Measurements from ENCODE around the gene VSTM4.

VSTM4 gene

DNA sequence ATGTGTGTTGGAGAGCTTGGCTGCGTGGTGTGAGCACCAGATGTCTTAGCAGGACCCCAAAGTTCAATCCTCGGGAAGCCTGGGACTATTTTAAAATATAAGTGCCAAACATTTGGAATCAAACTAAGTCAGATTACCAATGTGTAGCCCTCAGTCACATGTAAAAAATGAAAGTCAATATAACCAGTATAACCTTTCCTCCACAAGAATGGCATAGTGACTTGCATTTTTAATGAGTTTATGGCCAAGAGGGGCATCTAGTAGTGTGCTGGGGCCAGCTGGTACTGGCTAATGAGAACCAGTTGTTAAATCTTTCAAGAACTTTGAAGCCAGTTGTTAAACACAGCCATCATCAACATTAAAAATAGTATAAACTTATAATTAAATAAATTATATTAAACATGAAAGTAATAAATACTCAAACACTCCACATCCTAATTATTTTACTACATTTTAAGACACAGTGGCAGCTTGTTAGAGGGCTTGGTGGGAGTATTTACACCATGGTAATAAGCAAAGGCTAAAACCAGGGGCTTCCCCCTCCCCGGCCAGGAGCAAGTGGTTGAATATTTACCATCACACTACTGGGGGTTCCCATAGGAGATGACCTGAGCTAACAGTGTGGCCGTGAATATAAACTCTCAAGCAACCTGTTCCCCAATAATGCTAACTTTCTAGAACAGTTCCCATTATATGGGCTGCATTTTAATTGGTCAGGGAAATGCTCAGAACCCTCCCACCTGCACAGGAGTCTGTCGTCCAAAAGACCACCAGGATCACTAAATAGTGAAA is 26.4 kb upstream of the VSTM4 start:
- DNase-seq (ENCODE audit: low read depth, low spot score) = no peak

DNA sequence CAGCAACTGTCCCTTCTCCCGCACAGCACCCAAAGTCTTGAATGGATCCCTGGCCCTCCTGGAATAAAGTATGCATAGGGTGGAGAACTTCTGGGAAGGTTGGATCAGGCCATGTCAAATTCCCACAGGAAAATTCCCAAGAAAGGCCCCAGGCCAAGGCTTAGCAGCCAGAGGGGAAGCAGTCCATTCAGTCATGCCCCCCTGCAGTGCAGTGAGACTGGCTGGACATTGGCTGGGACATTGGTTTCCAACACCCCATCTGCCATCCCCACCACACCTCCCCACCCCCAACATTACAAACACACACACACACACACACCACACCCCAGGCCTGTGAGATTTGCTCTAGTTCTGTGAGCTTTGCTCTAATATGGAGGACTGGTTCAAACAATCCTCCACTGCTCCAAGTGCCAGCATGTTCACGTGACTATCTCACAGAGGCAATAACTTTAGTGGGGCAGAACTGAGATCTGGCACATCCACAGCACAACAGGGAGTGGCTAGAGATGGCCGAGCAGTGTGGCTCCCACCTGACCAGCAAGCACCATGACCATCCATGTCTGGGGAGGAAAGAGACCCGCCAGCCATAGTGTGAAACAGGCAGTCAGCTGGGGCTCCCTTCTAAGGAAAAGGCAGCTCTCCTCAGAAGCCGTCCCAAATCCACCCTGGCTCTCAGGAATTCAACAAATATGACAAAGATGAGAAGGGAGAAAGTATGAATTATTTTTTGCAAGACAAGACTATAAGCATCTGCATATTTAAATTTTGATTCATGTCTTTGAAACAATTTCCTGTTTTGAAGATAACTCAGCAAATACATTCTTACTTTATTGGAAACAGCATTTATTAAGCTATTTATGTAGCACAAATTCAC is 25.2 kb upstream of the VSTM4 start:
- no peak for DNase-seq (ENCODE audit: low read depth, low spot score)

DNA sequence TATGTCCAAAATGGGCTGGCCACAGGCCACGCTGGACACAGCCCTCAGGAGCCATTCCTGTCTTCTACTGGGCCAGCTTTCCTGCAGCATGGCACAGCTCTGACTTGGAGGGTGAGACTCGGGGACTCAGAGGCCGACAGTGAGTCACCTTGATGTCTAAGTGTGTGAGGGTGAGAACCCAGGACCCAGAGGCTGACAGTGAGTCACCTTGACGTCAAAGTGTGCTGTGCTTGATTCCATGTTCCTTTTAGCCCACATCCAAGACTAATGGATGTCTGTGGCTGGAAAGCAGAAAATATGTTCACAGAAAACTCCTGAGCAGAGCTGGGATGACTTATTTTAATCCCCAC is 24.5 kb upstream of the VSTM4 start:
- no peak for DNase-seq (ENCODE audit: low read depth, low spot score)

DNA sequence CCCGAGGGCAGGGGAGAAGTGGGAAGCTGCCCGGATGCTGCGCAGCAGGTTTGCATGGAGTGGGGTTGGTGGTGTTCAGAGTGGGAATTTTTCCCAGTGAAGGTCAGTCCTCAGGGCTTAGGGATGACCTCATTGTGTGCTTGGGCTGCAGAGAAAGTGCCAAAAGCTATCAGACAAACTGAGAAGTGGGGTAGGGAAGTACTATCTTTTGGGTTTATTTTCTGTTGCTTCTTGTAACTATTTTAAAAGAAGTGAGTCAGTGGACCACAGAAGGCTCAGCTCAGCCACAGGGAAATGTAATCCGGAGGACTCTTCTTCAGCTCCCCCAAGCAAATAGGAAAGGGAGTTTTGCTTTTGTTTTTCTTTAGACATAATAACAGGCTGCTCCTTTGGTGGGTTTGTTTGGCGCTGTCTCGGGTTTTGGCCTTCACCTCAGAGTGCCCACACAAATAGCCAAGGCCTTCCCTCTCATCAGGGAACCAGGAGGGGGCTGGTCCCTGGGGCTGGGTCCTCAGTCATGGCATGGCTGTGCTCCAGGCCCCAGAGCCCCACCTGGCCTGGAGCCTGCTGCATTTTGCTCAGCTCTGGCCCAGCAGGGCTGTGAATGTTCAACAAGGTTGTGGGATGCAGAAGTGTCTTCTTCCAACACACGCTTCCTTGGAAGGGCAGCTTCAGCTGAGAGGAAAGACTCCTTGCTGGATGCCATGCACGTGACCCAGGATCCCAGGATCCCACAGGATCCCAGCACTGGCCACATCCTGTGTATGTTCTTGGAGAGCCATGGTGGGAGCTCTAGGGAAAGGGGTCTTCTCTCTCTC is 23.9 kb upstream of the VSTM4 start:
- no peak for DNase-seq (ENCODE audit: low read depth, low spot score)

DNA sequence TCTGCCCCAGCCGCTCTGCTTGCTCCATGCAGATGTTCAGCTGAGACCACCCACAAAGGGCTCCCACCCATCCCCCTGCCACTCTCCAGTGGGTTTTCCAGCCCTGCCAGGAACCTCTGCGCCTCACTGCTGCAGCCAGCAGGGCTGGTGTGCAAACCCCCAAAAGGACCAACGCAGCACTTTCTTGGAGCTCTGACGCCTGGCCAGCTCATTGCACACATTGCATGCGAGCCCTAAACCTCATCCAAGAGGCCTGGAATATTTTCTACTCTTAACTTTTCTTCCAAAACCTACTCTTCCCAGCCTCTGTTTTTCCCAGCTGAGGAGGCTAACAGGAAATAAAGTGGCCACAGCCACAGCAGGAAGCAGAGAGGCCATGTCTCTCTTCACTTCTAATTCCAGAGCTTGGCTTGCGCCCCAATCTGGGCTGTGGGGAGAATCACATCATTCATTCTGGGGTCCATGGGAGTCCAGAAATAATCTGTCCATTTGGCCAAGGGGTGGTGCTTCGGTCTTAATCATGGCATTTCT is 23.1 kb upstream of the VSTM4 start:
- DNase-seq (ENCODE audit: low read depth, low spot score) = no peak

DNA sequence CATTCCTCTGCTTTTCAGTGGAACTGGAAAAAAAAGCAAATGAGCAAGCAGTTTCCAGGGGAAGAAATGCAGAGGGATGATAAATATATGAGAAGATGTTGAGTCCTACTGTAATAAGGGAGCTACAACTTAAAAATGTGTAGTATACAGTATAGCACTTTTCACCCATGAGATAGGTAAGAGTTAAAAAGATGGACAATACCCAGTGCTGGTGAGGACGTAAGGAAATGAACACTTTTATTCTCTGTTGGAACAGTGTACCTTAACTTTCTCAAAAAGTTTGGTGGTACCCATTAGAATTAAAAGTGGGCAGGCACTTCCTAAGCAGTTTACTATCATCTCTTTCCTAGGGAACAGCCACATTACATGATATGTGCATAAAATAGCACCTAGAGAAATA is 21.2 kb upstream of the VSTM4 start:
- DNase-seq (ENCODE audit: low read depth, low spot score) = no peak

DNA sequence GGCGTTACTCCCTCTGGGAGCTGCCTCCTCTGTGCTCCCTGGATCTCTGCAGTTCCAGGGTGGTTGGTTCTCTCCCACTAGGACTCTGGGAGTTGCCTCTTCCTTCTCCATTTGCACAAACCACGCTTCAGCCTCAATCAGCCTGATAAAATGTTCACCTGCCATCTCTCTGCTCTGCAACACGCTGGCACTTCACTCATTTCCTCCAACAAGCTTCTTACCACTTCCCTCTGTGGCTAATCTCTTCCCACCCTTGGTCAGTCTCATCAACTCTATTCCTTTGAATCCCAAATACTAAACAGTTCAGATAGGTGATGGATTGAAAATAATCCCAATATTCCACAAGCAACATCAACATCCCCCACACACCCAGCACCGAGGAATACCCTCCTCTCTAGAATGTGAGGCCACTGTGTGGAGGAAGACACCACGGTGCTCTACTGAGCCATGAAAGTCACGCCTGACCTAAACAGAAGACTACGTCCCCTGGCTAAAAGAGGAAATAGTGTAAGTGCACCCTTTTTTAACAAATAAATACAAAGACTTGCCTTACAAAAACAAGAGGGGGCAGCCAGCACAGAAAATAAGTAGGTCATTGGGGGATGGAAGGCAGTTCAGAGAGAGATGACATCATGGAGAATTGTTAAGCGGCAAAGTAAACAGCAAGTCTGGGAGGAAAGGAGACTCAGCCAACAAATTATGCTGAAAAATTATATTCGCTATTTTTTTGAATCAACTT is 20.4 kb upstream of the VSTM4 start:
- no peak for DNase-seq (ENCODE audit: low read depth, low spot score)

DNA sequence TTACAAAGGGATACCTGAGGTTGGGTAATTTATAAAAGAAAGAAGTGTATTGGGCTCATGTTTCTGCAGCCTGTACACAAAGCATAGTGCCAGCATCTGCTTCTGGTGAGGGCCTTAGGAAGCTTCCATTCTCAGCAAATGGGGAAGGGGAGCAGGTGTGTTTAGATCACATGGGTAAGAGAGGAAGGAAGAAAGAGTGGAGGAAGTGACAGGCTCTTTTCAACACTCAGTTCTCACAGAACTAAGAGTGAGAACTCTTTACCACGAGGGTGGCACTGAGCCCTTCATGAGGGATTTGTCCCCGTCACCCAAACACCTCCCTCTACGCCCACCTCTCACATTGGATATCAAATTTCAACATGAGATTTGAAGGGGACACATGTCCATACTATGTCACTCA is 19.0 kb upstream of the VSTM4 start:
- DNase-seq (ENCODE audit: low read depth, low spot score) = no peak

DNA sequence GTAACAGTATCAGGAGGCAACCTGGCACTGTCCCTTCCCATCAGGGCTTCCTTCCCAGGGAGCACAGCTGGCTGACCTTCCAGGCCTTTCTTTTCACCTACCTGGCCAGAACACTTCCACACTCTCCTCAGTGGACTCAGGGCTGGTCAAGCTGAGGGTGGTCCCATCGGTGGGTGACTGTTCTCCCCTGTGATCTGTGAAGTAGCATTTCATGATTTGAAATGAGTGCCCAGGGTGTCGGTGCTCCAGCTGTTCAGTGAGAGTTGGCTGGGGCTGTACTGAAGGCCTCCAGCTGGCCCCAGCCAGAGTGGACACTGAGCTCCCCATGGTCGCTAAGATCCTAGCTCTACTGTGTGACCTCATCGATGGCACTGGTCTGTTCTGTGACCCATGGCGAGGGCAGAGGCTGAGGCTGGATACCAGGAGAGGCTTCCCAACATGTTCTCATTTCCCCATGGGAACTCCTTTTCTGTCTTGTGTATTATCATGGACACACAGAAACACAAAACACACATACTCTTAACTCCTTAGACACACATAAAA is 18.5 kb upstream of the VSTM4 start, which contains the start of gene FAM170B:
Gene FAM170B, minus strand, starts transcription at position 316 of the 543 bp plus-strand sequence. Its CDS starts 103 bp downstream, at position 213.
- no peak for DNase-seq (ENCODE audit: low read depth, low spot score)

DNA sequence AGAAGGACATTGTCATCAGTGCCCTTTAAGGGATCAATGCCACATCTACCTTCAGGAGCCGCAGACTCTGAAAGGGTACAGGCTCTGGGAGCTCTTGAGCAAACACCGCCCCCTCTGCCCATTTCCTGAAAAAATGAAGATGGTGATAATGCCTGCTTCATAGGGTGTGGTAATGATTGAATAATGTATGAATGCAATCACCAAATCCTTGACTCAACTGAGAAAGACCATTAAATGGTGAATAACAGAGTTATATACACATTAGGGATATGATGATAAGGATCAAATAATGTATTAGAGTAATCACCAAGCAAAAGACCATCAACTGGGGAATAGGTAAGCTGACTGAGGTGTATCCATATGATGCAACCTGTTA is 17.0 kb upstream of the VSTM4 start:
- no peak for DNase-seq (ENCODE audit: low read depth, low spot score)

DNA sequence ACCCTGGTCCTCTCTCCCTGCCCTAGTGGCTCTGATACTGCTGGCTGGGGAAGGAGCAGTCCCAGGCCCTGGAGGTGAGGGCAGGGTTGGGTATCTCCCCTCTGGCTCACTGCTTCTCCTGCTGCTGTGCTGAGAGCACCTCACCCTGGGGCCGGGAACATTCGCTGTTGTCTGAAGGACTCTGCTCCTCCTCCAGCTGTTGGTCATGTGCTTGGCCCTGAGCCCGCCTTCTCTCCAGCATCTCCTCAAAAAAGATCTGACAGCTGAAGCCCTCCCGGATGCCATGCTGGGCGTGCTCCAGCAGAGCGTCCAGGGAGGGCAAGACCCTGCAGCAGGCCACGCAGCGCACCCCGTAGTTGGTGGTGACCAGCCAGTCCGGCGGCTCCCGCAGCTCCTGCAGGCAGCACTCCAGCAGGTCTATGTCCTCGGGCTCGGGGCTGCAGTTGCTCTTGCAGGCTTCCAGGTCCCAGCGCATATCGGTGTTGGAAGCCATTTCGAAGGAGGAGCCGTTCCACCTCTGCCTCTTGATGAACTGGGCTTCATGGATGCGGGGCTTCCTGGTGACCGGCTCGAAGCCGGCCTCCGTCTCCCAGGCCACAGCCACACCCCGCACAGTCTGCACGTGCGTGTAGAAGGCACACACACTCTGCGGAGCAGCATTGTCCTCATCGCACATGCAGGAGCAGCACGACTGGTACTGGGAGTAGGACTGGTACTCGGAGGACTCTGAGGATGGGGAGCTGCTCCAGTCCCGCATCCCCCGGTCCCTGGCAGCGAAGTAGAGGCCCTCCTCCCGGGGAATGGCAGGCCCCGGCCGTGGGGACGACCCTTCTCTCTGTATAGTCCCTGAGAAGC is 16.4 kb upstream of the VSTM4 start:
- no peak for DNase-seq (ENCODE audit: low read depth, low spot score)

DNA sequence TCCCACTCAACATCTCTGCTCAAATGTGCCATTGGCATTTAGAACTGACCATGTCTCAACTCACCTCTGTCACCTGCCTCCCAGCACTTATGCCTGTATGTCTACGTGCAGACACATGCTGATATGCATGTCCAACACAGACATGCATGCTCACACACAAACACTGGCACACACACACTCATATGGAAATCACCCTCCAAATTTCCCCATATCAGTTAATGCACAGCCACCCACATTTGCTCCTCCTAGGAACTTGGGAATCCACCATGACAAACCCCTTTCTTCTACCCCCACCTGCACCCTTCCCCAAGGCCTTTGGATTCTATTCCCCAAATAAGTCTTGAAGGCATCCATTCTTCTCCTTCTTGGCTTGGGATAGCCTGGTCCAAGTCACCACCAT is 14.1 kb upstream of the VSTM4 start:
- DNase-seq (ENCODE audit: low read depth, low spot score) = no peak

DNA sequence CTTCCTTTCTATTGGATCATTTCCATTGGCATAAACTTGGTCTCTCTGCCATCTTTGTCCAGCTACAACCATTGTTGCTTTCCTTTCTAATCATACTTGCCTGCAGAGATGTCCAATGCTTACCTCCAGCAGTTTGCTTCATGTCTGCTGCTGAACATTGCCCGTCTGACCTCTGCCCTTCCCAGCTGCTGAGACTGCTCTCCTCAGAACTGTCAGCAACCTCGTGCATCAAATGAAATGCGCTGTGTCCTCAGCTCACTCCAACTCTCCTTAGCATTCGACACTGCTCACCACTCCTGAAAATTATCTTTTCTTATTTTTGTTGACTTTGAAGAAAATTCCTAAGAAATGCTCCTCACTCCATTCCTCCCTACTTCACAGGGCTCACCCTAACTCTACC is 13.5 kb upstream of the VSTM4 start:
- no peak for DNase-seq (ENCODE audit: low read depth, low spot score)

DNA sequence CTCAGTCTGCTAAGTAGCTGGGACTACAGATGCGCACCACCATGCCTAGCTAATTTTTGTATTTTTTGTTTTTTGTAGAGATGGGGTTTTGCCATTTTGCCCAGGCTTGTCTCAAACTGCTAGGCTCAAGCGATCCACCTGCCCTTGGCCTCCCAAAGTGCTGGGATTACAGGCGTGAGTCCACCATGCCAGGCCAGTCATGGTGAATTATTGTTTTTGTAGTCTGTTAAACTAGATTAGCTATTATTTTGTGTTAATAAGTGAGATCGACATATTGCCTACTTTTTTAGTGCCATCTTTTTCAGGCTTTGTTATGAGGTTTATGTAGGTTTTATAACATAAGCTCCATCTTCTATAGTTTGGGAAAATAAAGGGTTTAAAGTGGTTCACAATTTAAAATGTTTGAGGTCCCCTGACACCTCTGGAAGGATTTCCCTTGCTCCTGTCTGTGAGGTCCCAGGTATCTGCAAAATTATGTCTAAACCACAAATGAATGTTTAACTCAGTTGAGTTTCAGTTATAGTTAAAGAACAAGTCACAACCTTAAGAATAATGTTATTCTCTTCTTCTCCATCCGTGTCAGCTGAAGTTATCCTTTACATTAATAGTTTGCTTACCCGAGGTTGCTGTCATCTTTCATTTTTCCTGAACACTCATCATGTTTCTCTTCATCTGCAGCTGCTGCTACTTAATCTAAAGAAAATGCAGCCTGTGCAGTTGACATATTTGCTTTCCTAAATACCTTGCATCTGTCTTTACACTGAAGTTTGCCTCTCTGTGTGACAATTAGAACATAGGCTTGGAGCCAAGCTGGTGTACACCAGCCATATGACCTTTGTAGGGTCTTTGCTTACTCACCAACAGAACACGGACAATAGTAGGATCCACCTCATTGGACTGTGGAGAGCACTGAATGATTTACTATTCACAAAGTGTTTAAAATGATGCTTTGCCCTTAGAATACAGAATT is 8.9 kb upstream of the VSTM4 start:
- DNase-seq (ENCODE audit: low read depth, low spot score) = no peak

DNA sequence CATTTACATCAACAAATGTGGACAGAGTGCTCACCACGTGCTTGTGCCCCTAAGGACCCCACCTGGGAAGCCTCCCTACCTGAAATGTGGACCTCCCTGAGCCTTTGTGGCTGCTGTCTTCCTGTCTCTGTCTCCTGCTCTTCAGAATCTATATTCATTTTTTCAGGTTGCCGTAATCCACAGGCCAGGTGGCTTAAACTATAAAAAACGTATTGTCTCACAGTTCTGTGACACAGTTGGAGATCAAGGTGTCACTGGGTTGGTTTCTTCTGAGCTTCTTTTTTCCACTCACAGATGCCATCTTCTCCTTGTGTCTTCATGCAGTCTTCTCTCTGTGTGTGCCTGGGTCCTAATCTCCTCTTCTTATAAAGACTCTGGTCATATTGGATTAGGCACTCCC is 5.6 kb upstream of the VSTM4 start:
- no peak for DNase-seq (ENCODE audit: low read depth, low spot score)

DNA sequence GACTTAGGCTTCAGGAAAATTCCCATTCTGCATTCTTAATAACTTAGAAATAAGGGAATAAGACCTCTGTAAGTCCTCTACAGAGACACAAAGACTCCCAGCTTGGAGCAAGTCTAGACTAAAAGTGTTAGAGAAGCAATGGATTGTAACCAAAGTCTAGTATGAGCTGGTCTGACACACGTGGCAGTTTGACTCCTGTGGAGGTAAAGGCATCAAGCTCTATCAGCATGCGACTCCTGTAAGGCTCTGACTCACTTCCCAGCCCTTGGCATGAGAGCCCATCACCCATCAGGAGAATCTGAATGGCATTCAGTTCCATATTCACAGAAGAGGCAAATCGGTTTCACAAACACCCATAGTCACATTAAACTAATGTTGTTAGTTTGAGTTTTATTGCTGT is 4.4 kb upstream of the VSTM4 start:
- DNase-seq (ENCODE audit: low read depth, low spot score) = no peak

DNA sequence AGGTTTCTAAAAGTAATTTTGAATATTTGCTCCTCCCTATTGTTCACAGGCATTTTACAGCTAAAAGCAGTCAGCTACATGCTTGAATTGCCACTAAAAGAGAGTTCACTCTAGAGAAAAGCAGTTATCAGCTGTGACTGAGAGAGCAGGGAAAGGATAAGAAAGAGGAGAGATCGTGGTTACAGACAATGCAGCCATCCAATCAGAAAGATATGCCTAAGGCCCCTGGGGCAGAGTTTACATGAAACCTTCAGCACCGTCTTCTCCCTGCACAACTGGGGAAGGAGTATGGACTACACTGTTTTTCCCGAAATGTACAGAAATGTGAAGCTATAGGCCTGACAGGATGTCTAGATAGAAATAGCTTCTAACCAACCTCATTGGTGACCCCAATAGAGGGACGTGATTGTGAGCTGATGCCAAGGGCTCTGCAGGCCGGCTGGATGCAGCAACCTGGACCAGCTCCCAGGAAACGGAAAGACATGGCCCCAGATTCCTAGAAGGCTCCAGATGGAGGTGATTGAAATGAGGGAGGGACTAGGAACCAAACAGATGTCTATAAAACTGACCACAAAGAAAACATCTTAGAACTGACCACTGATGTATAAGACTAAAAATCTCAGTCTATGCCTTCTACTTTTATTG is 3.2 kb upstream of the VSTM4 start:
- no peak for DNase-seq (ENCODE audit: low read depth, low spot score)

DNA sequence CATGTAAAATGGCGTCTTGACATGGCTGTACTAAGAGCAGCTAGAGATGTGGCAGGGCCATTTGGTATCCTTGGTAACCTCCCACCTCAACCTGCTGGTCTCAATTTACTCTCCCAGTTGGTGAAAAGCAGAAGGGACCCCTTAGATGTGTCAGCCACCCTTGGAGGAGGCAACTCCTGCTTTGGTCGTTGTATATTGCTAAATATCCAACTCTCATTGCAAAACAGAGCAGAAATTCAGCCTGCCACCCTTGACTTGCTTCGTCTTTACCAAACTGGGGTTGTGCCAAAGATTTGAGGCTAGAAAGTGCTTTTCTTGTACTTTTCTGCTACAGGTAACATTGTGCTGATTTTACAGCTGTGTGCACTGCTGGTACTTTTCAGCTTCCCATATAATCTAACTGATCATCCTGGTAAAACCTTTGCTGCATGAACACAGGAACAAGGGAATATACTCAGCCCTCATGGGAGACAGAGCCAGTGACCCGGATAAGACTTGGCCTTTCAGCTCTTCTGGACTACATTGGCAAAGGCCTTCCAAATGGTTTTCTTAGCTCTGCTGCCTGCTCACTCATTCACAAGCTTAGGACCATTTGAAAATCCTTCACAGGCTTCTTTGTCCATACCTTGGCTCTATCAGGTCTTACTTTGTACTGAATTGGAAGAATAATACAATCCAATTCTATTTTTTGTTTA is 2.2 kb upstream of the VSTM4 start:
- no peak for DNase-seq (ENCODE audit: low read depth, low spot score)
